Stimulated activated CD8-positive, alpha-beta memory T cell treated with anti-CD3 and anti-CD28 coated beads, Interleukin-12 subunit alpha, Interleukin-12 subunit beta, amount 100 ng/mL, for 1 hour (primary cell): Measurements from ENCODE around the gene FXYD6.
"Not testable (repeated sequence)": the region's sequence is repeated elsewhere in the genome, so short reads cannot be mapped to it uniquely, and the experiment has no call there.

Experiments used
- DNase-seq: peaks from one replicate; pipeline ENCODE4 v3.0.0-alpha.2; 2020; ENCODE audit warnings: low read depth

Gene FXYD6

DNA sequence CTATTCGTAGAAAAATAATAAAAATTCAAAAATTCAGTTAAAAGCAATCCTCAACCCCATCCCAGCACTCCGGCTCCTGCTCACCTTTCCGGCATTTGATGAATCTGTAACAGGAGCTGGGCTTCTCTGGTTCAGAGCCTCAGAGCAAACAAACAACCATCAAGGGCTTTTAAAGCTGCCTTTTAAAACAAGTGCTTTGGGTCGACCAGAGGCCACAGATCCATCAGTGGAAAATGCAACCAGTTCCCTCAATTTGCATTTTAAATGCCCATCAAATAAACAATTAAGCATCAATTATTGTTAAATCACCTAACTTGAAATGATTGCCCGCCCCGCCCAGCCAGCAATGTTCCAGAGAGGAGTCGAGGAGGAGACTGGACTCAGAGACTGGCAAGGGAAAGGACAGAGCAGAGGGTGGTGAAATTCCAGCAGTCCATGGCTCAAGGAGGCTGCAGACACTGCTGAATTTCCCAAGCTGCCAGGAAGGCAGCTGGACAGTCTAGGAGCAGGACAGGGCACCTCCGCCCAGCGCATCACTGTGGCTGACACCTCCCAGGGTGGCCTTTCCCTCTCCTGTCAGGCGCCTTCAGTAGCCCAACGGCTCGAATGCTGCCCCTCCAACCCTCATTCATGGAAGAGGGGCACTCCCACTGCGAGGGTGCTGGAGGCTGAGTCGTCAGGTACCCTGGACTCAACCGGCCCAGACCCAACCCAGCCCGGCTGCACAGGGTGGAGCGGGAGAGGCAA lies 7.5 kb downstream of the FXYD6 start:
- no peak for DNase-seq

DNA sequence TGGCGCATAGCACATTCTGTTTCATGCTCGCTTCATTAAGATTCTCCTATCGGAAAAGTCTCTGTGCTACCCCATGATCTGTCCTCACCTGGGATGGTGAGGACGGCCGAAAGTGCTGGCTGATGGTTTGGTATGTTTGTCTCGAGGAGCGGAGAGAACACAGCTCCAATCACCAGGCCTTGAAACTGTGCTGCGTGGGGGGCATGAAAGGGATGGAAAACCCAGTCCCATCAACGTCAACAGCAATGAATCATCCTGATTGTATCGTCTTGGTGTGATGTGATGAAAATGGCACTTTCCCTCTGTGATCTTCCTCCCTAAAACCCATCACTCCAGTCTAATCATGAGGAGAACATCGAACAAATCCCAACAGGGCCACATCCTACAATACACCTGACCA lies 8.4 kb downstream of the FXYD6 start:
- no peak for DNase-seq

DNA sequence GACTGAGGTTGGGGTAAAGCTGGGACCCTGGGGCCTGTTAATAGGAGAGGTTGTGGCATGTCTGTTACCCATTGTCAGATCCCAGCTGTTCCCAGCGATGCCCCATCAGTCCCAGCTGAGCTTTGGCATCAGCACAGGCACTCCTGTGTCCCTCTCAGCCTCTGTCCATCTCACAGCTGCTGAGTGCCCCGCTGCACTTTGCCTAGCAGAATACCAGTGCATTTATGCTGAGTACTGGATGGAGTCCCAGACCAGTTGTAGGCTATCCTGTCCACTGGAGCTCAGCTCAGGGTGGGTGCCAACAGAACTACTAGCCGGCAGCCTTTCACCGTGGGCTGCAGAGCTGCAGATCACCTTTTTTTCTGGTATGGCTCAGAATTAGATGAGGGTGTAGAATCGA lies 9.9 kb downstream of the FXYD6 start:
- no peak for DNase-seq

DNA sequence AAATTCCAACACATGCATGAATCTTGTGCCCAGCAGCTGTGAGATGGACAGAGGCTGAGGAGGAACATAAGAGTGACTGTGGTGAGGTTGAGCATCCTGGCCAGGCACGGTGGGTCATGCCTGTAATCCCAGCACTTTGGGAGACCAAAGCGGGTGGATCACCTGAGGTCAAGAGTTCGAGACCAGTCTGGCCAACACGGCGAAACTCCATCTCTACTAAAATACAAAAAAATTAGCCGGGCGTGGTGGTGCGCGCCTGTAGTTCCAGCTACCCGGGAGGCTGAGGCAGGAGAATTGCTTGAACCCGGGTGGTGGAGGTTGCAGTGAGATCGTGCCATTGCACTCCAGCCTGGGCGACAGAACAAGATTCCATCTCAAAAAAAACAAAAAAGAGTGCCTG lies 10.9 kb downstream of the FXYD6 start:
- DNase-seq, result not testable (repeated sequence)

DNA sequence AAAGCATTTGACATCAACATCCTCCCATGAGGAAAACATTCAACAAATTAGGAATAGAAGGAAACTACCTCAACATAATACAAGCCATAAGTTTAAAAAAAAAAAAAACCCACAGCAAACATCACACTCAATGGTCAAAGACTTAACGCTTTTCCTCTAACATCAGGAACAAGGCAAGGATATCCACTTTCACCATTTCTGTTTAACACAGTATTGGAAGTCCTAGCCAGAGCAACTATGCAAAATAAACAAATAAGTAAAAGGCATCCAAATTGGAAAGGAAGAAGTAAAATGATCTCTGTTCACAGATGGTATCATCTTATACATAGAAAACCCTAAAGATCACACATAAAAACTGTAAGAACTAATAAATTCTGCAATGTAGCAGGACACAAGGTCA lies 13.1 kb downstream of the FXYD6 start:
- no peak for DNase-seq

DNA sequence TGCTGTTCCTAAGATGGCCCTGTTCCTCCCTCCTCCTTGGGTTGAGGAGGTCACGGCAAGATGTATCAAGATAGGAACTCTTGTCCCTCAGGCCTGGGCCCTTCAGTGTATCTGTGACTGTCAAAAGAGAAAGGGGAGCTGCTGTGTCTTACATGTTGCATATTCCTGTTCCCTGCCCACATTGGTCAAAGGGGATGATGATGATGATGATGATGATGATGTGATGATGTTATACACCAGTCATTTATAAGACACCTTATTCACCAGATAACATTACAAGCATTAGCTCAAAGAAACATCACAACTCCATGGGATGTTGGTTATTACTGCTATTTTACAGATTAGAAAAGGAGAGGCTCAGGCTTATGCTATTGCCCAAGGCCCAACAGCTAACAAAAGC lies 13.7 kb downstream of the FXYD6 start:
- no peak for DNase-seq

DNA sequence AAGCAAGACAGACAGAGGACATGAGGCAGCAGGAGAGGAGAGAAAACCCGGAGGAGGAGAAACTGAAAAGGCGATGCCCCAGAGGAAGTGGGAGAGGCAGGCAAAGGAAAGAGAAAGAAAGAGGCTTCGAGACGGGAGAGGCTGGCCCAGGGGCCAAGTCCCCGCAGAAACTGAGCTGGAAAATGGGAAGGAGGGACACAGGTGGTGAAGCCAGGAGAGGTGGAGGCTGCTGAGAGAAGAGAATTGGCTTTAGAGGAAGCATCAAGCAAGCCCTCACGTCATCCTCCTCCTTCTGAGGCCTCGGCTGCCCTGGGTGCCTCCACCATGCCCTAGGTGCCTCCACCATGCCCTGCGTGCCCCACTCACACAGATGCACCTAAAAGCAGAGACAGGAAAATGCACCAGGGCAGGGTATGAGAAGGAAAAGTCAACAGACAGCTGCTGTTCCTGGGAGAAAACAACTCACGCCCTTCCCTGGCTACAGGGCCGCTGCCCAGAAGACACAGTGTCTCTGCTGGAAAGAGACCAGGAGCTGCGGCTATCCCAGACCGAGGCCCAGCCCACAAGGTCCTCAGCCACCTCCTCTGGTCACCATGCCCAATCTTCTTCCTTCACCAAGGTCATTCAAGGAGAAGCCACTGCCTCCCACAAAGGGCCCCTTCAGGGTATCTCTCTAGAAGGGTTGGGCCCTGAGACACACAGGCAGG lies 14.3 kb downstream of the FXYD6 start:
- no peak for DNase-seq

DNA sequence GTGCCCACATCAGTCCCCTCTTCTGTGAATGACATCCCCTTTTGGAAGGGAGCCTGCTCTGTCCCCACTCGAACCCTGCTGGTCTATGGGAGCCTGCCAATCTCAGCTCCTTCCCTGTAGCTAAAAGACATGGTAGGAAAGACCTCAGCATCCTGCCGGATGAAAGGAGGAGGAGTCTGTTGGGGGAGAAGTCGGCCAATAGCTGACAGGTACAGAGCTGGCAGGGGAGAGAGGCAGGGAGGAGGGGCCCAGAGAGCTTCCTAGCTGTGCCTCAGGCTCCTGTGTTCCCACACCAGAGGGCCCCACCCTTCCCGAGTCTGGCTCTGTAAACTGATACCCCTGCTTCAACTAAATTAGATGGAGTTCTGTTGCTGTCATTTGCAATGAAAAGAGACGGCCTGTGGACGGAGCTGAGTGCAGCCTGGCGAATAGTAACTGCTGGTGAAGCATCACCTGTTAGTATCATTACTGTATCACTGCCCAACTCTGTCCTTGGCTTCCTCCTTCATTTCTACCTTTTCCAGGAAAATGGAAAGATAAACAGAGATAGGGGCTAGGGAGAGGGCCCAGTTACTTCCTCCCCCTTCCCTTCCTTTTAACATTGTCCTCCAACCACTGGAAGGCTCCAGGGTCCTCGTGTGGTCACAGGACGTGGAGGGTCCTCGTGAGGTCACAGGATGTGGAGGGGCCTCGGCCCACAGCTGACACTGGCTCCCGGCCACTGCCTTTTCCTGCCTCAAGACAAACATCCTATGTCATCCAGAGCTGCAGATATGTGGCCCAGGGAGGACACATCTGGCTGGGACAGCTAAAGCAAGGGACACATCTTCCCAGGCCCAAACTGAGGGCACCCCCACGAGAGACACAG lies 15.1 kb downstream of the FXYD6 start:
- DNase-seq, result no peak

DNA sequence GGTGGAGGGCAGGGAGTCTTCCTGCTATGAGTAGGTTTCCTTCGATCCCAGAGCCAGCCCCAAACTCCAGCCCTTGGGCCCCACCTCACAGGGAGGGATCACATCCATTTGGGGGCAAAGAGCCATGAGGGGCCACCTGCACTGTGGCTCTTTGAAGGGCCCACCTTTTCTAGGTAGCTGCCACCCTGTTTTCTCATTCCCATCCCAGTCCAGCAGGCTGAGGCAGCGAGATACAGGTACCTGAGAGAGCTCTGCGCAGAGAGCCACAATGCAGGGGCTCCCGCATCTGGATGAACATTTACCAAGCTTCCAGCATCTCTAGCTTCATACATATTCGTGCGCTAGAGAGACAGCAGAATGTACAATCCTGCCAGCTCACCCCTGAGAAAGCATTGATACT lies 16.3 kb downstream of the FXYD6 start:
- no peak for DNase-seq

DNA sequence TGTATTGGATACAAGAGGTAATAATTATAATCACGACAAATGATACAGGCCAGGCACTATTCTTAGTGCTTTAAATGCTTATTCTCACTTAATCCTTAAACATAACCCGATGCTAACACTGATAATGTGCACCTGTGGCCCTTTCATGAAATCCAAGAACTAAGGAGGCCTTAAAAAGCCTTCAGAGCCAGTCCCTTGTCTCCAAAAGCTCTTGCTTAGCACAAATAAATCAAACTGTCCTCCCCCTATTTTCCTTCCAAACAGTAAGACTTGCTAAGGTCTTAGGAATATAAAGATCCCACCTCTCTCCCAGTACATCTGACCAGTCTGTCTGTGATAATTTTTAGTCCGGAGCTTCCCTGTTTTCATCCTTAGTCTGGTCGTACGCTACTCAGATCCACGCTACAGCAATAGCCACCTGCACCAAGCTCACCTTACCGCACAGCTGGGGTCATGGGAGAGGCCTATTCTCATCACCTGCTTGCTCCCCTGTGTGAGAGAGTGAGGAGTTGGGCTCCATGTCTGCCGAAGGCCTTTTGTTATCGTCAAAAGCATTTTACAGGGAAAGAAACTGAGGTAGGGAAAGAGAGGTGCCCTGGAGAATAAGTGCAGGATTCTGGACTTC lies 16.9 kb downstream of the FXYD6 start:
- DNase-seq, result no peak

DNA sequence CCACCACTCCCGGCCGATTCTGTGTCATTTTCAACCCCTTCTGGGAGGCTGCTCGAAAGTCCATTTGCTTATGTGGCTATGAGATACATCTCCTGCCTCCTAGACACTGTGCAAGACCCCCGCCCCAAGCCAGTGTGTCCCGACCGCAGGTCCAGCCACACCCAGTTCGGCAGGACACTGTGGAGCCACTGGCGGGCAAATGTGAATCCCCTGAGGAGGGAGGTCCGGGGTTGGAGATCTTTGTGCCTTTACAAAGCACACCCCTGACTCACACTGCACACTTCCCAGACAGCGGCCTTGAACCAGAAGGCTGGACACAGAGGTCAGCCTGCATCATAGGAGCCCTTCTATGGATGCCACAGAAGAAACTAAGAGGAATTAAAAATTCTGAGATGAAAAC lies 17.4 kb downstream of the FXYD6 start:
- DNase-seq, result no peak

DNA sequence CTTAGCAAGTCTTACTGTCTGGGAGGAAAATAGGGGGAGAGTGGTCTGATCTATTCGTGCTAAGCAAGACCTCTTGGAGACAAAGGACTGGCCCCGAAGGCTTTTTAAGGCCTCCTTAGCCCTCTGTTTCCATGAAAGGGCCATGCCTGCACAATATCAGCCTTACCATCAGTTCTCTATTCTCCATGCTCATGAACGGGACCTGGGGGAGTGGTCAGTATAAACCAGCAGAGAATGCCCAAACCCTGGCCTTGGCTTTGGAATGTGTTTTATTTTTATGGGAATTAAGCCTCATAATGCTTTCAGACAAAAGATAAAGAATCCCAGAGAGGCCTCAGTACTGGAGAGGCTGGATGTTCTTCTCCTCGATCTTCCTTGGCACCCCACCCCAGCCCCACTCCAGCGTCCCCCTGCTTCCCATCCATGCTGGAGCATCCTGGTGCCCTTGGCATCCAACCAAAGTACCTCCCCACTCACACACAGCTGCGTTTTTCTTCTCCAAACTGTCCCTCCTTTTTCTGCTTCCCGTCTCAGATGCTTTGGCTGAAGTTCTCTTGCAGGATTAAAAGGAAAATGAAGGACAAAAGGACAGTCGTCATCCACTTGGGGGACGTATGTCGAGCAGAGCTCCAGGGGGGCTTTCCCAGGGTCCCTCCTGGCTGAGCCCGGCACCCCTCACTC lies 18.6 kb downstream of the FXYD6 start:
- no peak for DNase-seq

DNA sequence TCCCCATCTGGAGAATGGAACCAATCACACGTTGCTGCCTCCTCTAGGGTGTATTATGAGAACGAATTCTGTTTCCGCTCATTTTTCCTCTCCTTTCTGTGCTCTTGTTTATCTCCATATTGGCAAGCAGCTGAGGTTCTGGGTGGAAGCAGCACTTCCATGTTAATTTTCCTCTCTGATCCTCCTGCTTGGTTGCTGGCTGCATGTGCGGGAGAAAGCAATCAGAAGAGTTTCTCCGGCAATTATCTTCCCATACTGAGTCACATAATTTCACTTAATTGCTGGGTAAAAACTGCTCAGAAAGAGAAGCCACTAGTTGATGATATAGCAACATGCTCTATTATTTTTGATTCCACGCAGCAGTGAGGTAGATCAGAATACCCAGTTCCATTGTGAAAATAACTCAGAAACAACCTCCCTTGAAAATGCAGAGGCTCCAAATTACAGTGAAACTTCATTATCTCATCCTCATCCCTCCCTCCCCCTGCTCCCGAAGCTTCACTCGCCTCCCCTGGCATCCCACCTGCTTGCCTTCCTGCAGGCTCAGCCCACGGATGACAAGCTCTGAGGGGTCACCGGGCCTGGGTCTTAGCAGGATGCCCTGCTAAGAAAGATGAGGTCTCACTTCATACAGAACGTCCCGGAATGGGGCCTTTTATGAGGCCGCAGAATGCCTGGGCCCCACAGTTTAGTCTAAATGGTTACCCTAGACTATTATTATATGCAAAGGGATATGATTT lies 20.4 kb downstream of the FXYD6 start:
- no peak for DNase-seq

DNA sequence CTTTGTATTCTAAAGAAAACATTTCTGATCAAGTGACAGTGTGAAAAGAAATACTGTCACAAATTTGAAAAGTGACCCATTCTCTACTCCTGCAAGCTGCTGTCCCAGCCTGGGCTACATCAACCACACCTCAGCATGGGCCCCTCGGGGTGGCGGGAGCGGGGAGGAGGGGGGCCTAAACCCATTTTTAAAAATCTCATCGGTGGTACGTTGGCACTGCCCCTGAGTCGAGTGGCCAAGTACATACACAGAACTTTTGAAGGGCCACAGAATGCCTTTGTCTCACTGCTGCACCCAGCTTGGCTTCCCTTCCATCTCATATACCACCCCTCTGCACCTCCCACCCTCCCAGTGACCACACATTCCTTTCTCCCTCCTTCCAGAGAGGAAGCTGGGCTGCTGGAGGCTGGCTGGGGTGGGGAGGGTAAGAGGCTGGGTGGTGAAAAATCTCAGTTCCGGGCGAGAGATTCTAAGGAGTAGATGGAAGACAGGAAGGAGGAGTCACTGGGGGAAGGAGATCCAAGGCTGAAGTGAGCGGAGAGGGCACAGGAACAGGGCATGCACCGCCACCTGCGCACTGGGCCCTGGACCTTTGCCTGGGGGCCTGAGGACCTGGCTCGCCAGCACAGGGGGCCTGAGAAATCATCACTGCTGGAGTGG lies 21.1 kb downstream of the FXYD6 start:
- no peak for DNase-seq

DNA sequence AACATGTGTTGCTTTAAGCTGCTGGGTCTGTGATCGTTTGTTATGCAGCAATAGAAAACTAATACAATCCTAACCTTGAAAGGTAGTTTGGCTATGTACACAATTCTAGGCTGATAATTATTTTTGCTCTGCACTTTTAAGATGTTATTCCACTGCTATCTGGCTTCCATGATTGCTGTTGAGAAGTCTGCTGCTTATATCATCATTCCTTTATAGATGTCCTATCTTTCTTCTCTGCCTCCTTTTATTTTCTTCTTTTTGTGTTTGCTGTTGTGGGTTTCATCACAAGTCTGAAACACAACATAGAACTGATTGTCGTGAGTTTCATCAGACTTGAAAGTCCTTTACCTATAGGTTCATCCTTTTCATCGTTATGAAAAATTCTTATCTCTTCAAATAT lies 24.1 kb downstream of the FXYD6 start:
- no peak for DNase-seq

DNA sequence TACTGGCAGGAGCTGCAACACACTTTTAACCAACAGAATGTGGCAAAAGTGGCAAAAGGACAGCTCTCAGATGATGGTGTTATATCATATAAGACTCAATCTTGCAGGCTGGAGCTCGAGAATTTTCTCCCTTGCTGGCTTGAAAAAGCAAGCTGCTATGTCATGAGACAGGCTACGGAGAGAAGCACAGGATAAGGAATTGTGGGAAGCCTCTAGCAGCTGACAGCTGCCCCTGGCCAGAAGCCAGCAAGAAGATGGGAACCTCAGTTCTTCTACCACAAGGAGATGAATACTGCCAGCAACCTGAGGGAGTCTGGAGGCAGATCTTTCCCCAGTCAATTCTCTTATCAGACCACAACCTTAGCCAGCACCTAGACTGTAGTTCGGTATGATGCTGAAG lies 24.6 kb downstream of the FXYD6 start:
- no peak for DNase-seq

DNA sequence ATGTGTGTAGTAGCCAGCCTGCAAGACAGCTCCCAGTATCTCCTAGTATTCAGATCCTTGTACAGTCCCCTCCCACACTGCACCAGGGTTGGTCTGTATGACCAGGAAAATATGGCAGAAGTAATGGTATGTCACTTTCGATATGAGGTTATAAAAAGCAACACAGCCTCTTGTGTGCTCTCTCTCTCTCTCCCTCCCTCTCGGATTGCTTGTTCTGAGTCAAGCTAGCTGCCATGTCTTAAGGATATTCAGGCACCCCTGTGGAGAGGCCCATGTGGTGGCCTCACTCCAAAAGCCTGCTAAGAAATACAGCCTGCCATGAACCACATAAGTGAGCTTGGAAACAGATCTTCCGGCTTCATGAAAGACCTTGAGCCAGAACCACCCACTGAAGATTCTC lies 25.4 kb downstream of the FXYD6 start:
- DNase-seq, result no peak

DNA sequence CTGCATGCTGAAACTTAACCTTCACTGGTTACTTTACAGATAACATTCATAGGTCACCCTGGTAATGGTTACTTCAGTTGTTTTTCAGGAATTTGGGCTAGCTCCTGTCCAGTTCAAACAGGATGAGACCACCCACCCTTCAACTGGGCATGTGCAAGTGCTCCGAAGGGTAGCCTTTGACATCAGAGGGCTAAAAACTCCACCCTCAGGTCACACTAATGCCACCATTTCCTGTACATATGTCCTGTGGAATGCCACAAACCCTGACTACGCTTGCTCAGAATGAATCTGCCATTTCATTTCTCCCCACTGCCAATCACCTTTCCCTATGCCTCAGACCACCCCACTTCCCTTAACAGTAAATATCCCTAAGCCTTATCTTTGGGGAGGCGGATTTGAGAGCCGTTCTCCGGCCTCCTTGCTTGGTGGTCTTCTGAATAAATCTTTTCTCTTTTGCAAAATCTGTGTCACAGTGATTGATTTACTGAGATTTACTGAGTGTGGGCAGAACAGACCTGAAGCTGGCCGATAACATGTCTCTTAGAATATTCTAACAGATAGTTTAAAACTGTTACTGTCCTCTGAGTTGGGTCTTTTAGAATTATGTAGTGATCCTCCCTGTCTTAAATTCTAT lies 26.6 kb downstream of the FXYD6 start:
- no peak for DNase-seq

DNA sequence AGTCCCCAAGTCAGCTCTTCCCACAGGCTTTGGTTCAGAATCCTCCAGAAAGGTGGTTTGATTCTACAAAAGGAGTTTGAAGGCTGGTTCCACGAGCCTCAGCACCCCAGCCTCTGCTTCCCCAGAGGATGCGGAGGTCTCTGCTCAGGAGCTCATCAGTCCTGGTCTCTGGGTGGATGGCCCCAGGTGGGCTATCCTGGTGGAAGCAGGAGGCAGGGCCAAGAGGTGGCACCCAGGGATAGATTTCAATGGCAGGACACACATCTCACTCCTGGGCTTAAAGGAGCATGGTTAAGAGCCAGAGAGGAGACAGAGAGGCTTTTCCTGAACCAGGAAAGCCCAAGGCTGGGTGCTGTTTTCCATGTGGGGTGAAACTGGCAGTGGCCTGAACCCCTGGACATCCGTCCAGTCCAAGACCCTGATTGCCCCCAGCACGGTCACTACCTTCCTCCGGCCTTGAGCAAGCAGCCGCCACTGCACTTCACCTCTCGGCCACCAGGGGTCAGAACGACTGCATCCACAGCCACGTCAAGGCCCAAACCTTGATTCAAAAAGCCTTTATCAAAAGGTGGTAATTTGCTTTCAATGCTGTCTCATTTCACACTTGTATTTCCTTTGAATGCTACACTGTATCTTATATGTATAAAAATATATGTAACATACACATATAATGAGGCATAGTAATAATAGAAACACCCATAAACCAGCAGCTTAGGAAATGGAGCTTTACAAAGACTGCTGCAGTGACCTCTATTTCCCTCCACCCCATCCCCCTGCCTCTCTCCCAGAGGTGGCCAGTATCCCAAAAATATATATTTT lies 32.6 kb downstream of the FXYD6 start:
- peak; percentile 77 for DNase-seq
